HG03439 (cell line): Measurements from ENCODE around the gene CCDC12.

ENCODE experiments used
- ATAC-seq: cut with Tn5 transposase; IDR thresholded peaks from one replicate; pipeline ENCODE4 v1.9.1; 2021; ENCODE audit warnings: mild to moderate bottlenecking, moderate library complexity; ENCODE audit not compliant: unreplicated experiment

CCDC12 gene

GRCh38 chr3:46958467-46959160 is 17.9 kb downstream of the CCDC12 start:
- ATAC-seq: no peak

GRCh38 chr3:46957092-46957820 is 19.3 kb downstream of the CCDC12 start:
- ATAC-seq: no peak

- no peak for ATAC-seq
These were observed 20.7 kb downstream of the CCDC12 start for GRCh38 chr3:46955801-46956259.

GRCh38 chr3:46955157-46955556 is 21.4 kb downstream of the CCDC12 start:
- ATAC-seq: no peak

GRCh38 chr3:46954178-46954577 is 22.4 kb downstream of the CCDC12 start:
- ATAC-seq: no peak

GRCh38 chr3:46953234-46954010 is 23.1 kb downstream of the CCDC12 start:
- ATAC-seq: no peak

- ATAC-seq: no peak
These were observed 23.7 kb downstream of the CCDC12 start for GRCh38 chr3:46952813-46953212.

GRCh38 chr3:46950650-46951241 is 25.8 kb downstream of the CCDC12 start:
- ATAC-seq: no peak

- ATAC-seq: no peak
These were observed 26.4 kb downstream of the CCDC12 start for GRCh38 chr3:46950177-46950576.

GRCh38 chr3:46948830-46949671 is 27.5 kb downstream of the CCDC12 start:
- ATAC-seq: no peak

- ATAC-seq: no peak
These were observed 28.4 kb downstream of the CCDC12 start for GRCh38 chr3:46947981-46948791.

- ATAC-seq: no peak
These were observed 29.0 kb downstream of the CCDC12 start for GRCh38 chr3:46947546-46947901.

- no peak for ATAC-seq
These were observed 29.5 kb downstream of the CCDC12 start for GRCh38 chr3:46946856-46947545.

- no peak for ATAC-seq
These were observed 30.1 kb downstream of the CCDC12 start for GRCh38 chr3:46946416-46946815.

- no peak for ATAC-seq
These were observed 32.4 kb downstream of the CCDC12 start for GRCh38 chr3:46944191-46944590.

- ATAC-seq: no peak
These were observed 33.0 kb downstream of the CCDC12 start for GRCh38 chr3:46943237-46944187.

- ATAC-seq: no peak
These were observed 33.9 kb downstream of the CCDC12 start for GRCh38 chr3:46942481-46943236.
